CD14-positive monocyte (primary cell): ENCODE measurements around the gene IMPA2. TPM values are rescaled to one million over a fixed set of nuclear protein-coding genes. Genes with fewer than 3 reads are reported as not detected.

ENCODE experiments used
- DNase-seq, 3 donors: peaks; one replicate each; pipeline ENCODE4 v3.0.0-alpha.2; 2011 to 2022
- H2AFZ ChIP-seq: 2 replicates; pipeline ENCODE4 v1.6.0; 2012; ENCODE audit warnings: mild to moderate bottlenecking, low read depth, low read length, inconsistent platforms; ENCODE audit not compliant: insufficient read depth, poor library complexity, severe bottlenecking
- H3K27ac ChIP-seq, 2 donors: 1 replicate in 1 of 2; 2 replicates in 1 of 2; pipeline ENCODE4 v1.5.1; 2012 to 2013; ENCODE audit warnings: low read length in 2 of 2, control low read depth in 1 of 2, inconsistent platforms in 1 of 2, low read depth in 1 of 2, mild to moderate bottlenecking in 1 of 2
- H3K27me3 ChIP-seq, 2 donors: one replicate each; pipeline versions ENCODE4 v1.6.0 to v1.6.1; 2011 to 2013; ENCODE audit warnings: low read length in 2 of 2; ENCODE audit not compliant: control insufficient read depth in 2 of 2, insufficient read depth in 2 of 2
- H3K36me3 ChIP-seq, 2 donors: replicated peaks in 1 of 2; 1 replicate in 1 of 2; 2 replicates in 1 of 2; pipeline versions ENCODE4 v1.5.1 to v1.6.1; 2012 to 2013; ENCODE audit warnings: low read length in 2 of 2, control low read depth in 1 of 2, inconsistent platforms in 1 of 2, mild to moderate bottlenecking in 1 of 2; ENCODE audit not compliant: insufficient read depth in 2 of 2, control insufficient read depth in 1 of 2
- H3K4me1 ChIP-seq, 2 donors: 1 replicate in 1 of 2; 2 replicates in 1 of 2; pipeline versions ENCODE4 v1.5.1 to v1.6.1; 2012 to 2013; ENCODE audit warnings: low read length in 2 of 2, control low read depth in 1 of 2, inconsistent platforms in 1 of 2, mild to moderate bottlenecking in 1 of 2, moderate library complexity in 1 of 2; ENCODE audit not compliant: insufficient read depth in 2 of 2, control insufficient read depth in 1 of 2
- H3K4me2 ChIP-seq: replicated peaks from 2 replicates; pipeline ENCODE3; 2012; ENCODE audit warnings: low read length, moderate library complexity, mild to moderate bottlenecking; ENCODE audit not compliant: poor library complexity, severe bottlenecking; ENCODE audit errors: extremely low read depth
- H3K4me3 ChIP-seq, 3 experiments: fragments of 200-600 bp in 1 of 3; sonication (generic) in 1 of 3; replicated peaks in 1 of 3; 1 replicate in 2 of 3; 2 replicates in 1 of 3; pipeline ENCODE4 v1.5.1; 2011 to 2013; ENCODE audit warnings: low read length in 3 of 3, mild to moderate bottlenecking in 3 of 3, control low read depth in 2 of 3, low read depth in 2 of 3, inconsistent platforms in 1 of 3, moderate library complexity in 1 of 3
- H3K79me2 ChIP-seq: 2 replicates; pipeline ENCODE4 v1.6.0; 2012; ENCODE audit warnings: mild to moderate bottlenecking, control low read depth, inconsistent platforms, low read length, moderate library complexity; ENCODE audit not compliant: insufficient read depth
- H3K9ac ChIP-seq: 2 replicates; pipeline ENCODE4 v1.6.0; 2017; ENCODE audit warnings: low read length, mild to moderate bottlenecking; ENCODE audit not compliant: insufficient read depth, poor library complexity, severe bottlenecking
- H3K9me3 ChIP-seq, 2 donors: replicated peaks in 1 of 2; 1 replicate in 1 of 2; 2 replicates in 1 of 2; pipeline versions ENCODE4 v1.5.1 to v1.6.1; 2012 to 2013; ENCODE audit warnings: low read length in 2 of 2, control low read depth in 1 of 2; ENCODE audit not compliant: control insufficient read depth in 1 of 2, insufficient read depth in 1 of 2
- H4K20me1 ChIP-seq: 2 replicates; pipeline ENCODE4 v1.6.0; 2012; ENCODE audit warnings: mild to moderate bottlenecking, low read length, control low read depth, moderate library complexity; ENCODE audit not compliant: insufficient read depth
- H3K27ac Mint-ChIP-seq, 7 donors: one replicate each; pipeline ENCODE4 v1.8.0; 2020; ENCODE audit warnings: mild to moderate bottlenecking in 7 of 7, mixed read lengths in 7 of 7, moderate library complexity in 6 of 7, inconsistent platforms in 2 of 7
- H3K27me3 Mint-ChIP-seq, 3 donors: one replicate each; pipeline ENCODE4 v1.8.0; 2021 to 2022; ENCODE audit warnings: low read depth in 3 of 3, mild to moderate bottlenecking in 3 of 3, mixed read lengths in 3 of 3, moderate library complexity in 3 of 3, inconsistent platforms in 1 of 3
- H3K36me3 Mint-ChIP-seq, 2 donors: one replicate each; pipeline ENCODE4 v1.8.0; 2020; ENCODE audit warnings: mixed read lengths in 2 of 2, inconsistent platforms in 1 of 2, mild to moderate bottlenecking in 1 of 2
- H3K4me1 Mint-ChIP-seq: one replicate; pipeline ENCODE4 v1.8.0; 2020; ENCODE audit warnings: mild to moderate bottlenecking, mixed read lengths
- H3K4me3 Mint-ChIP-seq, 2 donors: one replicate each; pipeline ENCODE4 v1.8.0; 2020; ENCODE audit warnings: mild to moderate bottlenecking in 2 of 2, mixed read lengths in 2 of 2, moderate library complexity in 1 of 2
- H3K9me3 Mint-ChIP-seq, 7 donors: one replicate each; pipeline ENCODE4 v1.8.0; 2020 to 2022; ENCODE audit warnings: mixed read lengths in 7 of 7, mild to moderate bottlenecking in 6 of 7, moderate library complexity in 6 of 7, inconsistent platforms in 2 of 7
- CTCF ChIP-seq: fragments of 200-600 bp; IDR thresholded peaks from one replicate; pipeline ENCODE4 v1.8.0; 2022; ENCODE audit warnings: antibody characterized with exemption, mild to moderate bottlenecking
- whole genome bisulfite sequencing: methylation state at CpG from one replicate; pipeline ENCODE4 v1.1.5; 2013; ENCODE audit warnings: missing lambda C conversion rate; ENCODE audit not compliant: insufficient coverage; 5-methylcytosine and 5-hydroxymethylcytosine counted together
- intact Hi-C, 2 donors: fragments of 100-400 bp; cut with micrococcal nuclease; formaldehyde crosslinking; loops; one replicate each; pipeline versions ENCODE4 v1.15.0 to v1.15.1; 2023
- polyA plus RNA-seq, 3 donors: library from polyadenylated mRNA; depleted of rRNA in 1 of 3; unstranded in 2 of 3; stranded (reverse) in 1 of 3; fragments of 300-500 nt in 2 of 3; fragments of >200 nt in 1 of 3; fragmentation: Illumina TruSeq in 2 of 3; gene quantifications; 1 replicate in 2 of 3; 2 replicates in 1 of 3; pipeline ENCODE4 v1.2.3, GENCODE V29; 2012 to 2021

IMPA2 gene
- polyA plus RNA-seq, 3 donors, result 97.4 to 186 (median 145) TPM

DNA sequence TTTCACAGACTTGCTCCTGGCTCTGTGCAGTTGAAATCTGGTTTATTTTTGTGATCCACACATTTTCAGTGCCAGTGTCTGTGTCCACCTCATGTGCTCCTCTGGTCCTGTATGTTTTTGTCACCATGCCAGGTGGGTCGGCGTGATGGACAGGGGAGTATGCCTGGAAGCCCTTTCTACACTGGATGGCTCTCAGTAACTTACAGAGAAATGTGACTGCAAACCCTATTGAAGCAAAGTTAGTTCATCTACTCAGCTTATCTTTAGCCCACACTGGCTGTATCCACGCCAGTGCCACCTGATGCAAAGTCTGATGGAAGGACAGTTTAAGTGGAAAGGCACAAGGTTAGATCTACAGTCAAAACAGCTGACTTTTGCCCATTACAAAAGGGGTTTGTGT is 4.3 kb downstream of the IMPA2 start:
- 95% methylated on average over 3 of the region's 3 CpGs for WGBS
- intact Hi-C loops, result loop anchor here in 1 of 2 donors (10.0 kb wide), 1 partner anchor 389 kb away; the partner anchor contains the start of gene AFG3L2
- H3K9ac ChIP-seq, result no peak overlapping the region
- no peaks in the 10 kb centered on the region for H3K27me3 Mint-ChIP-seq
- peaks cover 79% of the 10 kb centered on the region for H3K4me1 Mint-ChIP-seq
- H3K36me3 ChIP-seq, result peaks cover 0 to 8% of the 10 kb centered on the region in 2 donors
- H3K27ac Mint-ChIP-seq, result peak overlapping the region in 3 of 7 donors; percentile 40 to 70 (median 42)
- H3K4me1 ChIP-seq, result peaks cover 63 to 88% of the 10 kb centered on the region in 2 donors
- H3K79me2 ChIP-seq, result peaks cover 88% of the 10 kb centered on the region
- H3K27me3 ChIP-seq, result no peaks in the 10 kb centered on the region
- H2AFZ ChIP-seq, result no peak overlapping the region
- H3K36me3 Mint-ChIP-seq, result peaks cover 8 to 22% of the 10 kb centered on the region in 2 donors
- H3K4me3 Mint-ChIP-seq, result no peak overlapping the region
- peak overlapping the region; percentile 40 for H3K4me2 ChIP-seq
- H3K27ac ChIP-seq, result peak overlapping the region in 1 of 2 donors; percentile 70
- H3K4me3 ChIP-seq, result peak overlapping the region in 1 of 3 experiments; percentile 44
- H3K9me3 Mint-ChIP-seq, result no peaks in the 10 kb centered on the region
- no peaks in the 10 kb centered on the region for H3K9me3 ChIP-seq
- no peak for TF ChIP-seq CTCF
- peaks cover 30% of the 10 kb centered on the region for H4K20me1 ChIP-seq
- no peak for DNase-seq

DNA sequence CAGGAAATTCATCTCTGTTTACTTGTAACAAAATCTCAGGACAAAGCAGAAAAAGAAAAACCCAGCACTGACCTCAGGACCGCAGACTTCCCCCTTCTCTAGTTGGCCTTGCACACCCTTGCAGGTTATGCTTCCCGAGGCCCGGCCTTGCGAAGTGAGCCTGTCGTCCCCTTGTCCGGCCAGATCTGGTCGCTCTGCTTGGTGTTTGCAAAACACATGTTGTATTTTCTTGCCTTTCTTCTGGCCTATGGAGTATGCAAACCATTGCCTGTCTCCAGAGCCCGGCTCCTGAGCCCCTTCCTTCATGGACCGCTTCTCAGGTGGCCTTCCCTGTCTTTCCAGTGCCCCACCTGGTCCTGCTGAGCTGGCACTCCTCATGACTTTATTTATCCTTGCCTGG is 4.8 kb downstream of the IMPA2 start:
- Histone ChIP-seq H3K36me3 (peaks cover 0 to 8% of the 10 kb centered on the region in 2 donors), H2AFZ (no peak overlapping the region), H3K9ac (no peak overlapping the region), H3K27ac (peak overlapping the region in 1 of 2 donors; percentile 70), H3K4me1 (peaks cover 63 to 86% of the 10 kb centered on the region in 2 donors), H3K4me3 (peak overlapping the region in 1 of 3 experiments; percentile 44), H3K27me3 (no peaks in the 10 kb centered on the region), H3K4me2 (peak overlapping the region; percentile 40), H3K79me2 (peaks cover 92% of the 10 kb centered on the region), H3K9me3 (no peaks in the 10 kb centered on the region), H4K20me1 (peaks cover 33% of the 10 kb centered on the region)
- peaks cover 81% of the 10 kb centered on the region for H3K4me1 Mint-ChIP-seq
- peaks cover 11 to 27% of the 10 kb centered on the region in 2 donors for H3K36me3 Mint-ChIP-seq
- H3K4me3 Mint-ChIP-seq, result no peak overlapping the region
- DNase-seq, result peak in 1 of 3 donors; percentile 17
- 52% methylated on average over 8 of the region's 9 CpGs for WGBS
- H3K27me3 Mint-ChIP-seq, result no peaks in the 10 kb centered on the region
- no peaks in the 10 kb centered on the region for H3K9me3 Mint-ChIP-seq
- intact Hi-C loops, result loop anchor here in 1 of 2 donors (10.0 kb wide), 1 partner anchor 389 kb away; the partner anchor contains the start of gene AFG3L2
- no peak for TF ChIP-seq CTCF
- peak overlapping the region in 4 of 7 donors; percentile 36 to 70 (median 43) for H3K27ac Mint-ChIP-seq
